Stomach (tissue), 4 donors: ENCODE measurements around the gene MAPRE3.

Experiments used
- CTCF ChIP-seq, 7 experiments: fragments of 450-650 bp in 4 of 7; fragments of 200-600 bp in 3 of 7; sonication (generic) in 3 of 7; IDR thresholded peaks; one replicate each; pipeline ENCODE4 v1.5.1; 2016 to 2019; ENCODE audit warnings: antibody characterized with exemption in 7 of 7, control low read depth in 2 of 7, mild to moderate bottlenecking in 1 of 7
- EP300 ChIP-seq: sonication (generic); formaldehyde crosslinking; IDR thresholded peaks from one replicate; pipeline ENCODE4 v1.6.1; 2017; ENCODE audit warnings: antibody characterized with exemption
- POLR2A ChIP-seq, 4 donors: fragments of 450-650 bp; IDR thresholded peaks; one replicate each; pipeline ENCODE4 v1.6.1; 2016; ENCODE audit warnings: antibody characterized with exemption in 4 of 4, control low read depth in 2 of 4, mild to moderate bottlenecking in 1 of 4, moderate library complexity in 1 of 4

GRCh38 chr2:27057184-27057583 lies 86.7 kb downstream of the MAPRE3 start:
- no peak for TF ChIP-seq CTCF (IDR thresholded peaks at IDR 0.05)
- TF ChIP-seq POLR2A (IDR thresholded peaks at IDR 0.05) = no peak
- TF ChIP-seq EP300 = no peak
